Astrocyte of the hippocampus (primary cell): ENCODE measurements around the gene PTGR1.
"Not testable (repeated sequence)": the region's sequence is repeated elsewhere in the genome, so short reads cannot be mapped to it uniquely, and the experiment has no call there.

Source experiments
- DNase-seq: peaks from one replicate; pipeline ENCODE4 v3.0.0; 2011; ENCODE audit warnings: low read depth, low spot score

PTGR1 gene

DNA sequence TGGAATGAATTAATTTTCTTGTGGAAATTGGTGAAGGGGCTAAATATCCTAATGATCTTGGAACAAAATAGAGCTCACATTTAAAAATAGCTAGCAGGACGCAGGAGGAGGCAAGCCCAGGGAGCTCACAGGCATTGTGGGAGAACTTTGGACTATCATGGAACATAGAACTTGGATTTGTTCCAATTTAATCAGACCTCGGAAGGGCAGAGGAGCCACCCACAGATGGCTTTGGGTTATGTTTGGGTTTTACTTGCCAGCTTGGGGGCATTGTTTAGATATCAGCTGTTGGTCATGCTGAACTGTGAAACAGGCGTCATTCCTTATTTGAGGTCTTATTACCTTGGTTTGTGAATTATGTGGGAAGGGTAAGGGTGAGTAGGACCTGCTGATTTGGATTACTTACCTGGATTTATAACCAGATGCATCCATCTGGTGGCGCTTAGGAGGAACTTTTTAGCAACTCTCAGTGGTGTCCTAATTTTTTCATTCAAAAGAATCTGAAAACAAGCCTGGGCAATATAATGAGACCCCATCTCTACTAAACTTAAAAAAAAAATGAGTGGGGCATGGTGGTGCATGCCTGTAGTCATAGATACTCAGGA lies 14.1 kb upstream of the PTGR1 start:
- DNase-seq = no peak

DNA sequence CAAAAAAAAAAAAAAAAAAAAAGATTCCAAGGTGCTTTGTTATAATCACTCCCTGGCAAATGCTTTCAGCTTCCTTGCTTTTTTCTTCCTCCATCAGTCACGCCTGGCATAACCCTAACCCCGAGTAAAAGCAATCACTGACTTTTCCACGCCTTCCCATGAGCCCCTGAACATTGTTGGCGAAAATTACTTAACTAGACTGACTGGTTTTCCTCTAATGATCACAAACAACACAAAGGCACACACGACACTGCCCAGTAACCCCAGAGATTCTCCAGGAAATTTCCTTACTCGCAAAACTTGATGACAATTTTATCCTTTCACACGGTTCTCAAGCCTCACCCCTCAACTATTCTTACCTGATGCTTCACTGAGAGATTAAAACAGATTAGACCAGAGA lies 11.4 kb upstream of the PTGR1 start:
- no peak for DNase-seq

DNA sequence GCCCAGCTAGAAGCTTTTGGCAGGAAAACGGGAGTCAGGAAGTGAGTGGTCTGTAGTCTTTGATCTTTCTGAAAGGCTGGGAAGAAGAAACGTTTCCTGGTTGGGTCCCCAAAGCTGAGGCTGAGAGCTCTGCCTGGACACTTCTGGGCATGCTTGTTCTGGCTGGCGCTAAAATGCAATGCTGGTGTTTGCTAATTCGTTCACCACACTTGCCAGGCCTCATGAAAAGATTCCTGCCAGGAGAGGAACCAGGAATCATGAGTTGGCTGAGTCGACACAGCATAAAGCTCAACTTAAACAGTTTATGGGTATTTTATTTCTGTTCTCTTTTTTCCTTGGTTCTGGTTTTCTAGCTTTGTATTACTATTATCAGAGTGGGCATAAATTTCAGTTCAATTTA lies 10.7 kb upstream of the PTGR1 start:
- no peak for DNase-seq

DNA sequence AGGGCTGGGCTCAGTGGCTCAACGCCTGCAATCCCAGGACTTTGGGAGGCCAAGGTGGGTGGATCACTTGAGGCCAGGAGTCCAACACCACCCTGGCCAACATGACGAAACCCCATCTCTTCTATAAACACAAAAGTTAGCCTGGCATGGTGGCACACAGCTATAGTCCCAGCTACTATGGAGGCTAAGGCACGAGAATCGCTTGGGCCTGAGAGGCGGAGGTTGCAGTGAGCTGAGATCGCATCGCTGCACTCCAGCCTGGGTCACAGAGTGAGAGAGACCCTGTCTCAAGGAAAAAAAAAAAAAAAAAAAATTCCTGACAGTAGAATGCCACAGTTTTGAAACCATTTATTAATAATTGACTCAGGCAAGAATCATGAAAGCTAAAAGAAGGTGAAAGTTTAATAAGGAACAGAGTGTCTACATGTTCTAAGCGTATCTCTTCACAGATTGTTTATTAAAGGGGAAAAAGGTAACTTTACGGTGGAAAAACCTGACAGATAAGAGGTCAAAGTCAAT lies 5.7 kb upstream of the PTGR1 start:
- DNase-seq = no peak

DNA sequence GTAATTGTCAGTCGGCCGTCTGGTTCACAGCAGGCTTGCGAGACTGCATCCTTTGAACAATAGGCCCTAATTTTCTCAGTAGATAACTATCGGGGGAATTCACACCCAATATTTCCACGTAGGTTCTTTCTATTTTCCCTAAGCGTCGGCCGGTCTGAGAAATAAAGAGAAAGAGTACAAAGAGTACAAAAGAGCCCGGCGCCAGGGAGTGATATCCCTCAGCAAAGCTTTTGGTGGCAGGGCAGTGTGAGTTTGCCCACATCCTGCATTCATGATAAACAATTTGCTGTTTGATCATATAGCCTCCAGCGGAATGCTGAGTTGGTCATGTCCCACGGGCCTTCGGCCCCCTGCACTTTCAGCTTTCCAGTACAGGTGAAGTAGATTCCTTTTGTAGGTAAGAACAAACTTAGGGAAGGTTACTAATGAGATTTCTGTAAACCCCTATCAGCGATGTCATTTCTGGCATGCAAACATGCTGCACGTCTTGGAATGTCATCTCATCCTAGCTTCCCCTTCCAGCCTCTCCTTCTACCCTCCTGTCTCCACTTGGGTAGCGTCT lies 4.7 kb upstream of the PTGR1 start:
- DNase-seq = no peak

DNA sequence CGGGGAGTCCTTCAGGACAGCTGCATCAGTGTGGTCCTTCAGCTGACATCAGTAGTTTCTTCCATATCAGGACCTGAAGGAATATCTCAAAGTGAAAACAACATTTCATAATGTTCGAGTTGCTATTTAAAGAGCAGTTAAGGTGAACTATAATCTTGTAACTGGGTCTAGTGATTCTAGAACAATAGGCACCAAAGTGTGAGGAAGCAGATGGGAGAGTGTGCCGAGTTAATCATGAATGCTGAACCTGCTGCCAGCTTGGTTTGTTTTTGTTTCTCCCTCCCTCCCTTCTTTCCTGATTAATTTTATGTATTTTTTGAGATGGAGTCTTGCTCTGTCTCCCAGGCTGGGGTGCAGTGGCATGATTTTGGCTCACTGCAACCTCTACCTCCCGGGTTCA lies 3.6 kb upstream of the PTGR1 start:
- DNase-seq = no peak

DNA sequence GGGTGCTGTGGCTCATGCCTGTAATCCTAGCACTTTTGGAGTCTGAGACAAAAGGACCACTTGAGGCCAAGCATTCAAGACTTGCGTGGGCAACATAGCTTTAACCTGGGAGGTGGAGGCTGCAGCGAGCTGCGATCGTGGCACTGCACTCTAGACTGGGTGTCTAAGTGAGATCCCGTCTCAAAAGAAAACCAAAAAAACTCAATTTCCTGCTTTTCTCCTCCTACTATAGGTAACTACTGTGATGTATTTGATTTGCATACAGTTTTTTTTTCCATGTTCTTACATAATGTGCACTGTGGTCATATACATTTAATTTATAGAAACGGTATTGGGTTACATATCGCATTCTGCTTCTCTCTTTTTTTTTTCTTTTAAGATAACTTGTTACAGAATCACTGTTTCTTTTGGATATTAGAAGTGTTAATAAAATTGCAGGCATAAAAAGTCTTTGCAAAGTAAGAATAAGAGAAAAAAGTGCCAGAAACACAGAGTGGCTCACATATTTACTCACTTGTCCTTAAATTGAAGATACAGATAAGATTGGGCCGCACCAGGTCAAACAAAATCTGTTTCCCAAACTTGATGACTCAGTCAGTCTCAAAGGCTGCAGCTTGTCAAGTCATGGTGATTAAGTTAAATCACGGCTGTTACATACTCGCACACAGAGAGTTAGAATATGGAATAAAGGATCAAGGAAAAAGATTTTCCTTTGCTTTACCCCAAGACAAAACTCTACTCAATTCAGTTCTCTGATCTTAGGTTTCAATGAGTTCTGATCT lies 2.0 kb upstream of the PTGR1 start:
- DNase-seq = peak; percentile 20

DNA sequence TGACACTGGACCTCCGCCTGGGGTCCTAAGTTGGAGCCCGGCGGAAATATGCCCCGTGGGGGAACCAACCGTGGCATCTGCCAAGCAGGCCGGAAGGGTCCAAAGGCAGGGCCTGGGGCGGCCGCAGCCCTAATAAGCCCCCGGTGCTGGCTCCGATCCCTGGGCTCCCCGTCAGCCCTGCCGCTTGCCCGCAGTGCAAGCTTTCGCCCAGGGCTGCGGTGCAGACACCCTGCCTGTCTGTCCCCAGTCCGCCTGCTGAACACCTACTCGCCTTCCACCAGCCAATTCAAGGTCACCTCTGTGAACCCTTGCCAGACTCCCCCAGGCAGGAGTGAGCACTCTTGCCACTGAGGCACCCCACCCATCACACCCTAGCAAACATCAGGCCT lies 502 bp upstream of the PTGR1 start:
- no peak for DNase-seq

DNA sequence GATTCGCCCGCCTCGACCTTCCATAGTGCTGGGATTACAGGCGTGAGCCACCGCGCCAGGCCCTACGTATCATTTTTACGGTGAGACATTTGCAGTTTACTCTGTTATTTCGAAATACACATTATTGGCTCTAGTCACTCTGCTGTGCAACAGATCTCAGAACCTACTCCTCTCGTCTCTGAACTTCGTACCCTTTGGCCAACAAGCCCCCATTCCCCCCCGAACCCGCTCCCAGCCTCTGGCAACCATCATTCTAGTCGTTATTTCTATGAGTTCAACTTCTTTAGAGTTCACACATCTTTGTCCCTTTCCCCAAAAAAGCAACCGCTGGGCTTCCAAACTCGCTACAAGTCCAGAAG lies 735 bp downstream of the PTGR1 start:
- peak; percentile 53 for DNase-seq

DNA sequence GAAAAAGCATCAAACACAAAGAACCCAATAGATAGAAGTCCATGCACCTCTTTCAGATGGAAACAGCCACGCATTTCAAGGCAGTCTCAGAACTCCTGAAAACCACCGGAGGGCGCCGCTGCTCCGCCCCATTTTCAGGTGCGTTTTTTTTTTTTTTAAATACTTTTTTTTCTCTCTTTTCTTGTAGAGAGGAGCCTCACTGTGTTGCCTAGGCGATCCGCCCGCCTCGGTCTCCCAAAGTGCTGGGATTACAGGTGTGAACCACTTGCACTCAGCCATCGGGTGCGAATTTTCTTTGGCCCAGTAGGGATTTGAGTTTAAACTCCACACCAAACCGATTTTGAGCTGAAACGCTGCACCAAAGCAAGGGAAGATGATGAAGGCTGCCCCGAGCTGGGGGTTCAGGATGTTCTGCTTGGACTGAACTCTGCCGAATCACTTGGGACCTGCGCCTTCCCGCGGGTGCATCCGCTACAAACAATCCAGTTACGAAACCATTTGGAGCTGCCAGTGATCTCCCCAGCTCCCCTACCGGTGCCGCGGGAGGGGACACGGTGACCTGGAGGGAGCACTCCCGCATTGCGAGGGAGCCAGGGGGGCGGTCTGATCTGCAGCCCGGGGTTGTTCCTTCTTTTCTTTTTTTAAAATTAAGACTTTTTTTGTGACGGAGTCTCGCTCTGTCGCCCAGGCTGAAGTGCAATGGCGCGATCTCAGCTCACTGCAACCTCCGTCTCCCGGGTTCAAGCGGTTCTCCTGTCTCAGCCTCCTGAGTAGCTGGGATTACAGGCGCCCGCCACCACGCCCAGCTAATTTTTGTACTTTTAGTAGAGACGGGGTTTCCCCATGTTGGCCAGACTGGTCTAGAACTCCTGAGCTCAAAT lies 1.4 kb downstream of the PTGR1 start:
- DNase-seq = peak; percentile 84

DNA sequence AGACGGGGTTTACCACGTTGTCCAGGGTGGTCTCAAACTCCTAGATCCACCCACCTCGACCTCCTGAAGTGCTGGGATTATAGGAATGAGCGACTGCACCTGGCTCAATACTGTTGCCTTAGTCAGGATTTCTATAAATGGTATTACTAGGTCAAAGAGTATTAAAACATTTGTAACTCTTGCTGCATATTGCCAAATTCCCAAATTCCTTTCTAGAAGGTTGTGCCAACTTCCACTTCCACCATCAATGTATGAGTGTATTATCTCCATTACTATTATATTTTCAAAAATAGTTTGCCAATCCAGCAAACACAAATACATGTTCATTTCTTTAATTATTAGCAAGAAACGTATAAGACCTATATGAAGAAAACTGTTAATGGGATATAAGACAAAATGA lies 10.6 kb downstream of the PTGR1 start:
- no peak for DNase-seq

DNA sequence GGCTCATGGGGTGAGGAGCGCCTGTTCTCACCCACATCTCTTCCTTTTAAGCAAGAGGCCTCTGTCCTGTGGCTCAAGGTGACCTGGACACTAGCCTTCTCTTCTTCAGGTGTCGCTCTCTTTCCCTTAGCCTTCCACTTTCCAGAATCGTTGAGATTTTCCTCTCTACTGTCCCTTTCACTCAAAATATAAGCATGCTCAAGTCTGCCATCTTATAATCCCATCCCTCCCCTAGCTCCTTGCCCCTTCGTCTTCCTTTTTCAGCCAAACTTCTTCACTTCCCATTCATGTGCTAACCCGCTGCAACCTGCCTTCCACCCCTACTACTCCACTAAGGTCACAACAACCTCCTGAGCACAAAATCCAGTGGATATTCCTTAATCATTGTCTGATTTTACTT lies 13.1 kb downstream of the PTGR1 start:
- no peak for DNase-seq

DNA sequence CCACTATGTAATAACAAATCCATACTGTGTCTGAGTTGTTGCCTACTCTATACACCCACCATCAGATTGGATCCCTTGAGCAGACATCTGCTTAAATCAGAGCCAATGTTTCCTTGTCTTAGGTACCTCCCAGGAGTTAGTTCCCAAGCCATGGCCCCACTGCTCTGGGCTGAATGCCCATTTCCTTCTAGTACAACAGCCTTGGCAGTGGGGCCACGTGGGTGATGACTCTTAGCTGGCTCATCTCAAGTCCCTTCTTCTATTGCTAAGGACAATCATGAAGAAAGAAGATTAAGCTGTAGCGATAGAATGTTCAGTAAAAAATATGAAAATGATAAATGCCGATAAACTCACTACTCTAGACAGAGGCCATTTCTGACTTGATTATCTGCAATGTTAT lies 16.6 kb downstream of the PTGR1 start:
- peak; percentile 29 for DNase-seq

DNA sequence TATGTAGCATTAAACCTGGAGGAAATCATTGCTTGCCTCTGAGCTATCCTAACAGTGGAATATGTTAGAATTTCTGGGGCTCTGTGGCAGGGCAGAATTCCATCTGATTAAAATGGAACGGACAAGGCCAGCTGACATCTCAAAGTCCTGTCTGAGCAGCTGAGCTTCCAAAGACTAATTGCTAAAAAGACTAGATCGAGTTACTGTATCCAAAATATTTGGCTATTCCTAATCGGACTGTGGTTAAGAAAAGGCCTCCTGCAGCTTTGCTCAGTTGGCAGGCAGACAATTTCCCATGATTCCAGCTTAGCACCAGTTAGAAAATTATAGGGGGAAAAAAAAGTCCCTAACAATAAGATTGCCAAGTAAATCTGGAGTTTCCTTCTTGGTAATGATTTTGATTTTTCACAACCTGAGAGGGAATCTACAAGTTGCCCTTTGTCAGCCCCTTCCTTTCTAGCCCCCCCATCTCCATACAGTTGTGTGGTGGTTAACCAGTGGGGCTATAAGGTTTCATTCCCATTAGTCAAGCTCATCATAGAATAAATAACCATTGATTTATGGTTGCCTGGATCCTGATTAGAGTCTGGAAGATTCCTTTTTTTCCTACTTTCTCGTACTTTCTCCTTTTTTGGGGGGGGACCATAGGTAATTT lies 26.4 kb downstream of the PTGR1 start:
- peak; percentile 88 for DNase-seq

DNA sequence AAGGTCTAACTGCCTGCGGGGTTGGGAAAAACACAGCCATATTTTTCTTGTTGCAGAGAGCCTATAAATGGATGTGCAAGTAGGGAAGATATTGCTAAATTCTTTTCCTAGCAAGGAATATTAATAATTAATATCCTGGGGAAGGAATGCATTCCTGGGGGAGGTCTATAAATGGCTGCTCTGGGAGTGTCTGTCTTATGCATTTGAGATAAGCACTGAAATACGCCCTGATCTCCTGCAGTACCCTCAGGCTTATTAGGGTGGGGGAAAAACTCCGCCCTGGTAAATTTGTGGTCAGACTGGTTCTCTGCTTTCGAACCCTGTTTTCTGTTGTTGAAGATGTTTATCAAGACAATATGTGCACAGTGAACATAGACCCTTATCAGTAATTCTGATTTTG lies 31.3 kb downstream of the PTGR1 start:
- not testable (repeated sequence) for DNase-seq

DNA sequence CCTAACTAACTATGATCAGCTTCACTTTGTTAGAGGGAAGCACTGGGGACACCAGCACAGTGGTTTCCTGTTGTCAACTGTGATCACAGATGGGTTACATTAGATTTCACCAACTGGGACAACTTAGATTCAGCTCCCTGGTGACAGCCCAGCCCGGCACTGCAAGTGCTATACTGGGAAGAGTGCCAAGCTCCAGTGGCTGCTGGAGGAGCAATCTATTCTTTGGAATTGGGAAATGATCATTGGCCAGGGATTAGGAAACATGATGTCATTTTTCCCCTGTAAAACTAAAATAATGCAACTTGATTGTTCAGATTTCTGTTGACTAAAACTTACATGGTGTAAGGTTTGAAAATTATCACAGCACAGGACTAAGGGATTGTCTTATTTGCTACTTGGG lies 33.2 kb downstream of the PTGR1 start:
- peak; percentile 6 for DNase-seq

DNA sequence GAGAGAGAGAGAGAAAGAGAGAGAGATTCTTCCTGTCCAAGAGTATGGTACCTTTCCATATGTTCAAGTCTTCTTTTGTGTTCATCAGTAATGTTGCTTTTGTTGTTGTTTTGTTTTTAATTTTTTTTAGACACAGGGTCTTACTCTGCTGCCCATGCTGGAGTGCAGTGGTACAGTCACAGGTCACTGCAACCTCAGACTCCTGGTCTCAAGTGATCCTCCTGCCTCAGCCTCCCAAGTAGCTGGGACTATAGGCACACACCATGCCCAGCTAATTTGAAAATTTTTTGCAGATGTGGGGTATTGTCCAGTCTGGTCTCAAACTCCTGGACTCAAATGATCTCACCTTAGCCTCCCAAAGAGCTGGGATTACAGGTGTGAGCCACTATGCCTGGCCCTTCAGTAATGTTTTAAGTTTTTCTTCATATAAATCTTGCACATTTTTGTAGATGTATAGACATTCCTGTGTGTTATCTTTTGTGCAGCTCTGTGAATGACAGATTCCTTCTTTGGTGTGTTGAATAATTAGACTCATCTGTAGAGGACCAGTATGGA lies 38.2 kb downstream of the PTGR1 start:
- no peak for DNase-seq

DNA sequence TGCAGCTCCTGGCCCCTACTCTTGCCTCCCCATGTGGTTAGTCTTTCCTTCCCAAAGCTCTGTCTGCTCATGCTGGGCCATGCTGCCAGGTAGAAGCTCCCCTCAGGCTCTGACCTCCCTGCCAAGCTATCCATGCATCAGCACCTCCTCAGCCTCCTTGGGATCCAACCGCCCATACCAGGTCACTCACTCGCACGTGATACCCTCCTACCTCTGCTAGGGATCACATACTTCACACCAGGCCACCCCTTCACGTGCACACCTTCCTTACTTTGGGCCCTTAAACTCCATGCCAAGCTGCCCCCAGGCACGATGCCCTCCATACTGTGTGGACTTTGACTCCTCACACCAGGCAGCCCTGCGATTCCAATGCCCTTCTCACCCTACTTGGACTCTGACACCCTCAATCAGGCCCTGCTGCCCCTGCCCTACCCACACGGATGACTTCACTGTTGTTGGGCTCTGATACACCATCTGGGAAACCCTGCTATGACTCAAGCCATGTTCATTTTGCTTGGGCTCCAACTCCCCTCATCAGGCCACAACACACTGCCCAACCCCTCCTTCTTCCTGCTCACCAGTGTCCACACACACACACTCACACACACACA lies 40.3 kb downstream of the PTGR1 start:
- DNase-seq = peak; percentile 28

DNA sequence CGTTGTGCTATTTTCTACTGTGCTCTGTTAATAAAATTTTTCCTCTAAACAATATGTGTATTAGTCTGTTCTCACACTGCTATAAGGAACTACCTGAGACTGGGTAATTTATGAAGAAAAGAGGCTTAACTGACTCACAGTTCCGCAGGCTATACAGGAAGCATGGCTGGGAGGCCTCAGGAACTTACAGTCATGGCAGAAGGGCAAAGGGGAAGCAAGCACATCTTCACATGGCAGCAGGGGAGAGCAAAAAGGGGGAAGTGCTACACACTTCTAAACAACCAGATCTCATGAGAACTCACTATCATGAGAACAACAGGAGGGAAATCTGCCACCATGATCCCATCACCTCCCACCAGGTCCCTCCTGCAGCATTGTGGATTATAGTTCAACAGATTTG lies 44.0 kb downstream of the PTGR1 start:
- DNase-seq = not testable (repeated sequence)

DNA sequence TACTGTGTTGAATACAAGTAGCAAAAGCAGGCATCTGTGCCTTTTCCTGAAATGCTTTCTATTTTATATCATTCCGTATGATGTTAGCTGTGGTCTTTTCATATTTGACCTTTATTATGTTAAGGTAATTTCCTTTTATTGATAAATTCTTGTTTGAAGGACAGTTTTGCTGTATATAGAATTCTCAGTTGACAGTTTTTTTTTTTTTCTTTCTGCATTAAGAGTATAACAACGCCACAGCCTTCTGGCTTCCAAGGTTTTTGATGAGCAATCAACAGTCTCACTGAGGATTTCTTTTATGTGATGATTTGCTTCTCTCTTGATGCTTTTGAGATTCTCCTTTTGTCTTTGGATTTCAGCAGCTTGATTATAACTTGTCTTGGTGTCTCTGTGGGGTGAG lies 50.8 kb downstream of the PTGR1 start:
- DNase-seq = no peak
